GM20000 (cell line): ENCODE results near the gene BCL11A.
A peak's percentile ranks its signal among the peaks of the same experiment; 100 is the strongest.

ENCODE experiments used
- DNase-seq: peaks from one replicate; pipeline ENCODE4 v3.0.0; 2012; ENCODE audit warnings: low spot score
- TF ChIP-seq, protein P1 (sequence below): IDR thresholded peaks from 2 replicates; pipeline ENCODE4 v1.5.1; 2012; ENCODE audit warnings: mild to moderate bottlenecking, control low read depth; ENCODE audit errors: extremely low read depth, missing control alignments

BCL11A gene

DNA sequence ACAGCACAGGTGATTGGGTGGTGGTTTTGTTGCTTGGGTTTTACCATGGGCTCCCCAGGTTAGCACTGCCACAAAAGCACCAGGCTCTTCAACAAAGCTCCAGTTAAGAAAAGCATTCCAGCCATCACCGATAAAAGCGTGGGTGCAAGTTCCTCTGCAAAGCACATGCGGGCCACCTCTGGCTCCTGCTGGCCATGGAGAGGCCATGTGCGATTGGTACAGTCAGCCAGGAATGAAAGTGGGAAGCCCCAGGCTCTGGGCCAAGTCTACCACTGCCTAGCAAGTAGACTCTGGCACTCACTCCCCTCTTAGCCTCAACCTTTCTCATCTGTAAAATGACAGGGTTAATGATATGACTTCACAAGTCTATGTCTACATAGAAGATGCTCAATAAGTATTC, 36.0 kb downstream of the BCL11A start:
- no peak for DNase-seq
- TF ChIP-seq, protein P1, sequence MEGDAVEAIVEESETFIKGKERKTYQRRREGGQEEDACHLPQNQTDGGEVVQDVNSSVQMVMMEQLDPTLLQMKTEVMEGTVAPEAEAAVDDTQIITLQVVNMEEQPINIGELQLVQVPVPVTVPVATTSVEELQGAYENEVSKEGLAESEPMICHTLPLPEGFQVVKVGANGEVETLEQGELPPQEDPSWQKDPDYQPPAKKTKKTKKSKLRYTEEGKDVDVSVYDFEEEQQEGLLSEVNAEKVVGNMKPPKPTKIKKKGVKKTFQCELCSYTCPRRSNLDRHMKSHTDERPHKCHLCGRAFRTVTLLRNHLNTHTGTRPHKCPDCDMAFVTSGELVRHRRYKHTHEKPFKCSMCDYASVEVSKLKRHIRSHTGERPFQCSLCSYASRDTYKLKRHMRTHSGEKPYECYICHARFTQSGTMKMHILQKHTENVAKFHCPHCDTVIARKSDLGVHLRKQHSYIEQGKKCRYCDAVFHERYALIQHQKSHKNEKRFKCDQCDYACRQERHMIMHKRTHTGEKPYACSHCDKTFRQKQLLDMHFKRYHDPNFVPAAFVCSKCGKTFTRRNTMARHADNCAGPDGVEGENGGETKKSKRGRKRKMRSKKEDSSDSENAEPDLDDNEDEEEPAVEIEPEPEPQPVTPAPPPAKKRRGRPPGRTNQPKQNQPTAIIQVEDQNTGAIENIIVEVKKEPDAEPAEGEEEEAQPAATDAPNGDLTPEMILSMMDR, result no peak

DNA sequence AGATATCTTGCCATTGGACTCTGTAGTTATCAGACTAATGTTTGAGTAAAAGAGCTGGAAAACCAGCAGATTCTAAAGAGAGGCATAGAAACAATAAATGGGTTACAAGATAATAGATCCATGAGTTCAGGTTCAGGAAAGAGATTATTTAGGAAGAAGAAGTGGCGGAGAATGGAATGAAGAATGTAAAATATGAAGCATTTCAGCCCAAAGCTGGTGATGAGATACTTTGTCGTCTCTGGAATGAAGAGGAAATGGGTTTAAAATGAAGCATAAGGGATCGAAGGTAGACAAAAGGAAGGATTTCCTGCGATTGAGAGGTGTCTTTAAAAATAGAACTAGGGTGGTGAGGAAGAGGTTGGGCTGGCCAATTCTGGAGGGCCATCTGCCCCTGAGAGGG, 36.6 kb downstream of the BCL11A start:
- DNase-seq, result no peak
- TF ChIP-seq, protein P1, result no peak

DNA sequence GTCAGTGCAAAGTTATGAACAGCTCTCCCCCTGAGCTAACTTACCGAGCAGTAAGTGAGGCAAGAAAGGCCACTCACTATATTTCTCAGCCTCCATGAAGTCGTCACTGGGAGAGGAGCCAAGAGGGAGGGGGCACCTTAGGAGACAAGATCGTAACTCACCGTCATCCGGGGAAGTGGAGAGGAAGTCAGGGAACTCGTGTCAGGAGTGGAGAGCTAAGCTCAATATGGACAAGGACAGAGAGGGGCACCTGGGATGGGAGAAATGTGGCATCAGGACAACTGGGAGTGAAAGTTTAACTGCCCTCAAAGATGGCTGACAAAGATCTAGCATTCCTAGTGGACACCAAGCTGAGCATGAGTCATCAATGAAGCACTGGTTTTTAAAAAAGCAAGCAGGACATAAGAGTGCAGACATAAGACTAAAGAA, 37.1 kb downstream of the BCL11A start:
- DNase-seq, result no peak
- TF ChIP-seq, protein P1, result no peak

DNA sequence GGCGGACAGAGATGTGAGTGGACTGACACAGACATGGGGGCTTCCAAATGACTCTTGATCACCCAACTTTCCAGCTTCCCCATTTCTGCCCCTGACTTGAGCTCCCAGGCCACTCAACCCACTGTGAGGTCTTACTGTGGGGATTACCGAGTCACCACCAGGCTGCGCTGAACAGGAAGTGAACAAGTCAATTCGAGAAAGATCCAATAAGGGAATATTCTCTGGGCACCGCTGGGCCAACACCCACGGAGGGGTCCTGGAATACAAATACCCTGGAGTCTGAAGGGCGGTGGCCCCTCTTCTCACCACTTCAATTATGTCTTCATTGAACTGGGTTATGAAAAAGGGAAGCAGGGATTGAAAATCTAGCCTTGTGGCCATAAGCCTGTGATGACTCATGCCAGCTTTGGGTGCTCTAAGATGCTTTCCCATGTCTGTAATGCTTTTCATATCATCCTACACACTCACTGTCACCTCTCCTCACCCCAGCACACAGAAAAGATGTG, 37.7 kb downstream of the BCL11A start:
- DNase-seq, result peak; percentile 71
- TF ChIP-seq, protein P1, result no peak

DNA sequence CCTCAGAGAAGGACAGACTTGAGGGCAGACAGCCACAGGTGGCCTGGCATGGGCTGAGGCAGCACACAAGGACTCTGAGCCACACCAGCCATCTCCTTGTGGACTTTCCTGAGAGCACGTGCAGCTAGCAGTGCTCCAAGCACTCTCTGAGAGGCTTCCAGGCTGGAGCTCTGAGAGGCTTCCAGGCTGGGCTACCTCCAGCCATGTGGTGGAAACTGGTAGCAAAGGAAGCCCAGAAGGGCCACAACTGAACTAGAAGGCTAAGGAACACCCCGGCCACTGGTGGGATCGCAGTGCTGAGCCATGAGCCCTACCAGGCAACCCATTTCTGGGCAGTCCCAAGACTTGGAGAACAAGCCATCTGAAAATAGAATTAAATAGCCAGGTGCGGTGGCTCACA, 39.5 kb downstream of the BCL11A start:
- no peak for DNase-seq
- TF ChIP-seq, protein P1, result no peak

DNA sequence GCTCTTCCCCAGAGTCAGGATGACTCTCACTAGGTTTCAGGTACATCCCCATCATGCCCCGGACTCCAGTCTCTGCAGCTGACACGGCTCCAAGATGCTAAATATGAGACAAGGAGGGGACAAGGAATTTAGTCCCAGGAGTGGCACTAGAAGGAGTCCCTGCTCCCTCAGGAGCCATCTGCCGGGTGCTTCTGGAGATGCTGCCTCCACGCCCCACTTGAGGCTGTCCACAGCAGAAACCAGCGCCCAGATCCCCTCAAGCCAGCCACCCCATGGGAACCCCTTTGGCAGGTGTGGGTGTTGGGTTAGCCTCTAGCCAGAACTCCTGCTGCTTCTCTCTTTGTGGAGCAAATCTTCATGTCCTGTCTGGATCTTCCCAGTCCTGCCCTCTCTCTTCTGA, 40.3 kb downstream of the BCL11A start:
- TF ChIP-seq, protein P1, result no peak
- no peak for DNase-seq

DNA sequence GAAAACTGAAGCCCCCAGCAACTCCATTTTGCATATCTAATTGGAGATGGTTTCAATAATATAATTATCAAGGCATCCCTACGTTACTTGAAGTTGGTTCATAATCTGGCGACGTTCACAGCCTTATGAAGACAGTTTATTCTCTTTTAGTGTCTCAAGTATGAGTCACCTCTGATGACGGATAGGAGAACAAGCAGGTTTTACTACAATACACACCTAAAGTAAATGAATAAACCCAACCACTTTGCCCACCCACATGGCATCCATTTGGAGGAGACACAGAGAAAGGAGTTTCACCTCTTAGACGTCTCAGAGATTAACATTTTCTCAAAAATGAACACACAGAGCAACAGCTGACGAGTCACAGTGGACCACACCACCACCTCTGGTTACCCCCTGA, 40.8 kb downstream of the BCL11A start:
- no peak for DNase-seq
- TF ChIP-seq, protein P1, result no peak
